SK-N-SH treated with all-trans-retinoic acid at 6 μM for 48 hours (cell line): ENCODE results near the gene BCL2L13.

ENCODE experiments used
- ATAC-seq: fragments of 200-7000 bp; cut with Tn5 transposase; 3 replicates; pipeline ENCODE4 v1.9.1; 2020; ENCODE audit warnings: mild to moderate bottlenecking, moderate library complexity
- ARNTL ChIP-seq: fragments of 450-650 bp; formaldehyde crosslinking; IDR thresholded peaks from 2 replicates; pipeline ENCODE4 v1.5.0; 2020; ENCODE audit warnings: low read depth, mild to moderate bottlenecking, moderate library complexity, borderline replicate concordance
- CREB5 ChIP-seq: fragments of 250-450 bp; sonication (Bioruptor Pico); IDR thresholded peaks from 2 replicates; pipeline ENCODE4 v1.5.1; 2020; ENCODE audit warnings: low read depth, mild to moderate bottlenecking, moderate library complexity
- CSDC2 ChIP-seq: fragments of 250-450 bp; sonication (Bioruptor Pico); IDR thresholded peaks from 2 replicates; pipeline ENCODE4 v1.5.0; 2020; ENCODE audit warnings: mild to moderate bottlenecking, moderate library complexity
- CSRNP3 ChIP-seq: fragments of 250-450 bp; sonication (Bioruptor Pico); IDR thresholded peaks from 2 replicates; pipeline ENCODE4 v1.5.1; 2021; ENCODE audit warnings: mild to moderate bottlenecking, moderate library complexity
- ESRRG ChIP-seq: fragments of 250-450 bp; sonication (Bioruptor Pico); IDR thresholded peaks from 2 replicates; pipeline ENCODE4 v1.6.1; 2021; ENCODE audit warnings: mild to moderate bottlenecking
- GLIS3 ChIP-seq: fragments of 250-450 bp; sonication (Bioruptor Pico); IDR thresholded peaks from 2 replicates; pipeline ENCODE4 v1.5.0; 2020; ENCODE audit warnings: mild to moderate bottlenecking, moderate library complexity
- ISL1 ChIP-seq: fragments of 250-450 bp; sonication (Bioruptor Pico); IDR thresholded peaks from 2 replicates; pipeline ENCODE4 v2.1.2; 2022; ENCODE audit warnings: mild to moderate bottlenecking, moderate library complexity
- OSR1 ChIP-seq: fragments of 250-450 bp; sonication (Bioruptor Pico); IDR thresholded peaks from 2 replicates; pipeline ENCODE4 v1.8.0; 2022; ENCODE audit warnings: moderate library complexity, mild to moderate bottlenecking, inconsistent platforms
- PATZ1 ChIP-seq: fragments of 250-450 bp; sonication (Bioruptor Pico); IDR thresholded peaks from 2 replicates; pipeline ENCODE4 v1.8.0; 2020; ENCODE audit warnings: mild to moderate bottlenecking, moderate library complexity, borderline replicate concordance
- PPARA ChIP-seq: fragments of 250-450 bp; sonication (Bioruptor Pico); IDR thresholded peaks from 2 replicates; pipeline ENCODE4 v1.5.0; 2020; ENCODE audit warnings: mild to moderate bottlenecking, borderline replicate concordance
- RARB ChIP-seq: fragments of 250-450 bp; sonication (Bioruptor Pico); IDR thresholded peaks from 2 replicates; pipeline ENCODE4 v1.8.0; 2021; ENCODE audit warnings: mild to moderate bottlenecking, moderate library complexity
- SNAI2 ChIP-seq: fragments of 250-450 bp; sonication (Bioruptor Pico); IDR thresholded peaks from 2 replicates; pipeline ENCODE4 v1.5.0; 2020; ENCODE audit warnings: mild to moderate bottlenecking, moderate library complexity
- TCF4 ChIP-seq: fragments of 250-450 bp; sonication (Bioruptor Pico); IDR thresholded peaks from 2 replicates; pipeline ENCODE4 v1.8.0; 2021; ENCODE audit warnings: mild to moderate bottlenecking, moderate library complexity, borderline replicate concordance
- TOX ChIP-seq: fragments of 250-450 bp; sonication (Bioruptor Pico); IDR thresholded peaks from 2 replicates; pipeline ENCODE4 v1.8.0; 2021; ENCODE audit warnings: mild to moderate bottlenecking, moderate library complexity, borderline replicate concordance
- TSHZ2 ChIP-seq: fragments of 250-450 bp; sonication (Bioruptor Pico); IDR thresholded peaks from 2 replicates; pipeline ENCODE4 v1.5.0; 2020; ENCODE audit warnings: mild to moderate bottlenecking, moderate library complexity
- ZC3H10 ChIP-seq: fragments of 250-450 bp; sonication (Bioruptor Pico); IDR thresholded peaks from 2 replicates; pipeline ENCODE4 v1.5.1; 2021; ENCODE audit warnings: mild to moderate bottlenecking, moderate library complexity
- ZFP3 ChIP-seq: fragments of 250-450 bp; sonication (Bioruptor Pico); IDR thresholded peaks from 2 replicates; pipeline ENCODE4 v1.5.0; 2020; ENCODE audit warnings: mild to moderate bottlenecking, moderate library complexity
- ZFP30 ChIP-seq: fragments of 450-650 bp; formaldehyde crosslinking; IDR thresholded peaks from 2 replicates; pipeline ENCODE4 v1.5.0; 2022; ENCODE audit warnings: mild to moderate bottlenecking, moderate library complexity
- ZNF70 ChIP-seq: fragments of 450-650 bp; formaldehyde crosslinking; IDR thresholded peaks from 2 replicates; pipeline ENCODE4 v1.5.0; 2020; ENCODE audit warnings: mild to moderate bottlenecking, moderate library complexity
- ZNF8 ChIP-seq: fragments of 450-650 bp; formaldehyde crosslinking; IDR thresholded peaks from 2 replicates; pipeline ENCODE4 v1.5.0; 2020; ENCODE audit warnings: mild to moderate bottlenecking, moderate library complexity

Gene BCL2L13

GRCh38 chr22:17769716-17770082 is 131.1 kb downstream of the BCL2L13 start:
- no peak for TF ChIP-seq ISL1 (CRISPR knock-in tag)
- TF ChIP-seq ZC3H10 = no peak
- TF ChIP-seq RARB = no peak
- TF ChIP-seq CREB5 (CRISPR knock-in tag) = no peak
- ATAC-seq = no peak

GRCh38 chr22:17770180-17771077 is 131.9 kb downstream of the BCL2L13 start:
- TF ChIP-seq PATZ1 (CRISPR knock-in tag) = no peak
- no peak for TF ChIP-seq RARB
- no peak for TF ChIP-seq PPARA (CRISPR knock-in tag)
- no peak for TF ChIP-seq ZFP3 (CRISPR knock-in tag)
- TF ChIP-seq ZFP30 (CRISPR knock-in tag) = no peak
- TF ChIP-seq ISL1 (CRISPR knock-in tag) = no peak
- TF ChIP-seq SNAI2 (CRISPR knock-in tag) = no peak
- TF ChIP-seq CSDC2 (CRISPR knock-in tag) = no peak
- no peak for TF ChIP-seq GLIS3 (CRISPR knock-in tag)
- TF ChIP-seq ARNTL (CRISPR knock-in tag) = no peak
- no peak for TF ChIP-seq ZNF8 (CRISPR knock-in tag)
- no peak for TF ChIP-seq TOX (CRISPR knock-in tag)
- no peak for TF ChIP-seq OSR1
- no peak for TF ChIP-seq ZNF70
- no peak for TF ChIP-seq TCF4 (CRISPR knock-in tag)
- TF ChIP-seq ESRRG (CRISPR knock-in tag) = no peak
- TF ChIP-seq TSHZ2 (CRISPR knock-in tag) = no peak
- TF ChIP-seq CSRNP3 (CRISPR knock-in tag) = no peak

DNA sequence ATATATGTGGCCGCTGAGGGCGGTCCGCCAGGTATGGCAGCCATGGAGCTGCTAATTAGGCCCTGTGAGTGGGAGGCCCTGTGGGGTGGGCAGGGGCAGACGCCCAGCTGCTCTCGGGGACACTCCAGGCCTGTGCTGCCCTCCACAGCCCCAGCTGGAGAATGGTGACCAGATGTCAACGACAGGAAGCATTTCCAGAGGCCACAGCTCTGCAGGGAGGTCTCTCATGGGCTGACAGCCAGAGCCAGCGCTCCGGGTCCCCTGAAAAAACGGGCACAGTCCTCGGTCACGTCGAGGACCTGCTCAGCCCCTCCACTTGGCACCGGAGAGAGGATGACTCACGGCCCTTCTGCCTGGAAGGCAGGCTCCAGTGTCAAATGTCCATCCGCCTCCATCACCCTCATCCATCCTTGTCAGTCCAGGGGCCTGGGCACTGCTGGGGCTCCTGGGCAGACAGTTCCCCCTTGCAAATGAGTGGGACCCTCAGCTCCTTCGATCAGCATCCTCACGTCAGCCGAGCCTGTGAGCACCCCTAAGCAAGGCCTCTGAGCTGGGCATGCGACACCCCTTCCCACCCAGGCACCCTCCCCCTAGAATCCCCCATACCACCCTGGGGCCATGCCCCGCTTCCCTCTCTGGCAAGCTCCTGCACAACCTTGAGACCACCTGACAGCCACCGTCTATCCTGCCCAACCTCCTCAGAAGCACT is 133.8 kb downstream of the BCL2L13 start:
- ATAC-seq = peak; percentile 54
- TF ChIP-seq SNAI2 (CRISPR knock-in tag) = no peak
- TF ChIP-seq TOX (CRISPR knock-in tag) = no peak
- TF ChIP-seq TCF4 (CRISPR knock-in tag) = peak; percentile 54; the same call in 1 of the 2 replicates

More at GRCh38 chr22:17770180-17771077, 131.9 kb downstream of the BCL2L13 start:
- no peak for ATAC-seq
